H1 (cell line): ENCODE measurements around the gene UGT1A10. TPM values are rescaled to one million over a fixed set of nuclear protein-coding genes. Genes with fewer than 3 reads are reported as not detected.

Source experiments
- CTCF ChIA-PET: fragments of 300-600 bp; sonication (Branson Sonifier 250); formaldehyde crosslinking; loops from one replicate; lab custom pipeline; 2021; ENCODE audit not compliant: partially characterized antibody; lab: Charles Lee
- POLR2A ChIA-PET: fragments of 300-600 bp; sonication (Branson Sonifier 250); formaldehyde crosslinking; loops from one replicate; lab custom pipeline; 2021; ENCODE audit warnings: inconsistent platforms; ENCODE audit not compliant: partially characterized antibody; lab: Charles Lee
- DNase-seq, 2 experiments: peaks; one replicate each; pipeline versions ENCODE4 v3.0.0 to v3.0.0-alpha.2; 2010 to 2022; ENCODE audit warnings: low spot score in 2 of 2, low read depth in 1 of 2, mixed read lengths in 1 of 2
- FAIRE-seq: peaks from 2 replicates; lab custom pipeline; 2011; peaks lifted over from hg19 to GRCh38; lab: Jason Lieb, UNC
- H2AFZ ChIP-seq: 2 replicates; pipeline ENCODE4 v1.8.1; 2012; ENCODE audit warnings: low read length, inconsistent platforms
- H2AK5ac ChIP-seq: 2 replicates; pipeline ENCODE4 v1.6.1; 2013; ENCODE audit warnings: low read depth, low read length
- H2BK120ac ChIP-seq: replicated peaks from 2 replicates; pipeline ENCODE3; 2013; ENCODE audit warnings: low read depth, low read length, inconsistent platforms
- H2BK12ac ChIP-seq: 2 replicates; pipeline ENCODE4 v1.6.1; 2013; ENCODE audit warnings: low read depth, low read length
- H2BK15ac ChIP-seq: 2 replicates; pipeline ENCODE4 v1.6.1; 2013; ENCODE audit warnings: low read length
- H2BK20ac ChIP-seq: 2 replicates; pipeline ENCODE4 v1.6.1; 2013; ENCODE audit warnings: low read length
- H2BK5ac ChIP-seq: 2 replicates; pipeline ENCODE4 v1.6.1; 2013; ENCODE audit warnings: low read depth, low read length
- H3K14ac ChIP-seq: 2 replicates; pipeline ENCODE4 v1.6.1; 2013; ENCODE audit warnings: inconsistent platforms; ENCODE audit not compliant: insufficient read length
- H3K18ac ChIP-seq: 2 replicates; pipeline ENCODE4 v1.6.1; 2013; ENCODE audit warnings: low read length; ENCODE audit errors: extremely low read depth
- H3K23ac ChIP-seq: 2 replicates; pipeline ENCODE4 v1.6.1; 2013; ENCODE audit warnings: inconsistent platforms; ENCODE audit not compliant: insufficient read length
- H3K23me2 ChIP-seq: 2 replicates; pipeline ENCODE4 v1.6.1; 2013; ENCODE audit warnings: low read depth, low read length
- H3K27ac ChIP-seq: 2 replicates; pipeline ENCODE4 v1.6.1; 2011; ENCODE audit warnings: low read depth, low read length, inconsistent platforms
- H3K27me3 ChIP-seq, 4 experiments: replicated peaks in 1 of 4; 1 replicate in 1 of 4; 2 replicates in 3 of 4; pipeline versions ENCODE4 v1.6.1 to v1.8.1; 2011 to 2013; ENCODE audit warnings: low read length in 3 of 4, mild to moderate bottlenecking in 3 of 4, inconsistent platforms in 2 of 4, mixed read lengths in 2 of 4, moderate library complexity in 1 of 4; ENCODE audit not compliant: control insufficient read depth in 3 of 4, insufficient read depth in 3 of 4; ENCODE audit errors: extremely low read depth in 1 of 4
- H3K36me3 ChIP-seq, 4 experiments: 2 replicates each; pipeline versions ENCODE4 v1.6.1 to v1.8.1; 2011 to 2013; ENCODE audit warnings: mild to moderate bottlenecking in 4 of 4, low read length in 3 of 4, moderate library complexity in 2 of 4, control low read depth in 1 of 4, inconsistent platforms in 1 of 4; ENCODE audit not compliant: insufficient read depth in 4 of 4, control insufficient read depth in 2 of 4
- H3K4ac ChIP-seq: replicated peaks from 2 replicates; pipeline ENCODE3; 2013; ENCODE audit warnings: low read length, low read depth, mixed read lengths, inconsistent platforms; ENCODE audit not compliant: insufficient read length
- H3K4me1 ChIP-seq, 4 experiments: replicated peaks in 1 of 4; 1 replicate in 1 of 4; 2 replicates in 3 of 4; pipeline versions ENCODE4 v1.6.1 to v1.8.1; 2011 to 2013; ENCODE audit warnings: low read length in 3 of 4, inconsistent platforms in 2 of 4, mixed read lengths in 1 of 4; ENCODE audit not compliant: insufficient read depth in 4 of 4, control insufficient read depth in 3 of 4
- H3K4me2 ChIP-seq, 2 experiments: 2 replicates each; pipeline versions ENCODE4 v1.6.1 to v1.8.1; 2011 to 2013; ENCODE audit warnings: low read depth in 2 of 2, low read length in 2 of 2, control low read depth in 1 of 2, inconsistent platforms in 1 of 2, mild to moderate bottlenecking in 1 of 2; ENCODE audit not compliant: insufficient read depth in 1 of 2
- H3K4me3 ChIP-seq, 4 experiments: fragments of 200-600, 300-600 bp in 1 of 4; sonication (generic), shearing (Covaris generic), sonication (Bioruptor Twin) in 1 of 4; 2 replicates each; pipeline versions ENCODE4 v1.5.1 to v1.8.1; 2011 to 2016; ENCODE audit warnings: low read length in 4 of 4, low read depth in 3 of 4, control low read depth in 2 of 4, inconsistent platforms in 2 of 4, mild to moderate bottlenecking in 2 of 4, mixed read lengths in 1 of 4, moderate library complexity in 1 of 4; ENCODE audit not compliant: insufficient read depth in 2 of 4; ENCODE audit errors: extremely low read depth in 1 of 4
- H3K56ac ChIP-seq: replicated peaks from 2 replicates; pipeline ENCODE3; 2013; ENCODE audit warnings: low read depth, mild to moderate bottlenecking, mixed read lengths, low read length, inconsistent platforms; ENCODE audit not compliant: insufficient read length
- H3K79me1 ChIP-seq: 2 replicates; pipeline ENCODE4 v1.6.1; 2013; ENCODE audit warnings: low read depth, low read length, control low read depth
- H3K79me2 ChIP-seq, 2 experiments: 2 replicates each; pipeline versions ENCODE4 v1.6.1 to v1.8.1; 2012 to 2013; ENCODE audit warnings: low read length in 2 of 2, mild to moderate bottlenecking in 2 of 2, inconsistent platforms in 1 of 2; ENCODE audit not compliant: insufficient read depth in 2 of 2, control insufficient read depth in 1 of 2
- H3K9ac ChIP-seq, 4 experiments: replicated peaks in 1 of 4; 1 replicate in 1 of 4; 2 replicates in 3 of 4; pipeline versions ENCODE4 v1.6.1 to v1.8.1; 2011 to 2013; ENCODE audit warnings: low read depth in 3 of 4, low read length in 3 of 4, control low read depth in 2 of 4, mild to moderate bottlenecking in 2 of 4, moderate library complexity in 2 of 4, inconsistent platforms in 1 of 4; ENCODE audit errors: extremely low read depth in 1 of 4
- H3K9me3 ChIP-seq, 2 experiments: 2 replicates each; pipeline versions ENCODE4 v1.6.1 to v1.8.1; 2012 to 2013; ENCODE audit warnings: mild to moderate bottlenecking in 2 of 2, moderate library complexity in 2 of 2, control low read depth in 1 of 2, inconsistent platforms in 1 of 2, low read depth in 1 of 2, low read length in 1 of 2, mixed read lengths in 1 of 2; ENCODE audit not compliant: insufficient read depth in 2 of 2
- H4K20me1 ChIP-seq, 2 experiments: replicated peaks in 1 of 2; 2 replicates each; pipeline versions ENCODE3 to v1.8.1; 2011 to 2013; ENCODE audit warnings: inconsistent platforms in 2 of 2, low read length in 2 of 2, mild to moderate bottlenecking in 1 of 2; ENCODE audit not compliant: insufficient read depth in 2 of 2, control insufficient read depth in 1 of 2
- H4K5ac ChIP-seq: 2 replicates; pipeline ENCODE4 v1.6.1; 2013; ENCODE audit warnings: low read length, low read depth, mixed read lengths, inconsistent platforms; ENCODE audit not compliant: insufficient read length
- H4K8ac ChIP-seq: 2 replicates; pipeline ENCODE4 v1.8.0; 2013; ENCODE audit warnings: mild to moderate bottlenecking, moderate library complexity, low read length, inconsistent platforms; ENCODE audit not compliant: insufficient read depth; ENCODE audit errors: extremely low read depth
- H4K91ac ChIP-seq: replicated peaks from 2 replicates; pipeline ENCODE3; 2013; ENCODE audit warnings: low read length, mixed read lengths, inconsistent platforms; ENCODE audit not compliant: insufficient read length
- ATF3 ChIP-seq: IDR thresholded peaks from 2 replicates; pipeline ENCODE4 v1.6.1; 2011; ENCODE audit warnings: low read depth, mild to moderate bottlenecking, low read length; ENCODE audit not compliant: insufficient read depth
- BRCA1 ChIP-seq: IDR thresholded peaks from 2 replicates; pipeline ENCODE4 v1.6.1; 2012; ENCODE audit warnings: low read depth, low read length, improper control_type of control experiment
- CBX8 ChIP-seq: fragments of 300-800, 300-1000 bp; sonication (generic); IDR thresholded peaks from 2 replicates; pipeline ENCODE4 v1.7.1; 2016; ENCODE audit warnings: low read depth, low read length, borderline replicate concordance
- CEBPB ChIP-seq: IDR thresholded peaks from 2 replicates; pipeline ENCODE4 v1.6.1; 2012; ENCODE audit warnings: low read depth, low read length
- E2F6 ChIP-seq: IDR thresholded peaks from 2 replicates; pipeline ENCODE4 v1.6.1; 2012; ENCODE audit warnings: inconsistent platforms
- EGR1 ChIP-seq: IDR thresholded peaks from 2 replicates; pipeline ENCODE4 v1.6.1; 2011; ENCODE audit warnings: low read depth, low read length, borderline replicate concordance
- HDAC2 ChIP-seq, 2 experiments: fragments of 300-600 bp in 1 of 2; sonication (generic) in 1 of 2; IDR thresholded peaks; 2 replicates each; pipeline ENCODE4 v1.6.1; 2011 to 2012; ENCODE audit warnings: low read depth in 2 of 2, low read length in 2 of 2, mild to moderate bottlenecking in 2 of 2, moderate library complexity in 2 of 2, borderline replicate concordance in 1 of 2, inconsistent platforms in 1 of 2
- SRF ChIP-seq: IDR thresholded peaks from 2 replicates; pipeline ENCODE4 v1.6.1; 2011; ENCODE audit warnings: mild to moderate bottlenecking, low read depth, low read length, moderate library complexity
- SUZ12 ChIP-seq: fragments of 200-600 bp; sonication (generic); IDR thresholded peaks from 2 replicates; pipeline ENCODE4 v1.6.1; 2012; ENCODE audit warnings: mild to moderate bottlenecking, inconsistent platforms, low read length, moderate library complexity, mixed read lengths
- TBP ChIP-seq: IDR thresholded peaks from 2 replicates; pipeline ENCODE4 v1.6.1; 2011; ENCODE audit warnings: low read depth, low read length, improper control_type of control experiment
- TCF12 ChIP-seq: IDR thresholded peaks from 2 replicates; pipeline ENCODE4 v1.6.1; 2011; ENCODE audit warnings: low read depth, mild to moderate bottlenecking, low read length
- TEAD4 ChIP-seq: IDR thresholded peaks from 2 replicates; pipeline ENCODE4 v1.6.1; 2012; ENCODE audit warnings: low read depth, low read length, inconsistent platforms, mixed read lengths
- YY1 ChIP-seq: IDR thresholded peaks from 2 replicates; pipeline ENCODE4 v1.6.1; 2011; ENCODE audit warnings: low read depth, mild to moderate bottlenecking, low read length
- polyA plus RNA-seq, 7 experiments: library from polyadenylated mRNA; depleted of rRNA in 3 of 7; stranded (reverse) in 5 of 7; unstranded in 2 of 7; fragments of >200 nt in 5 of 7; fragments of 200-250 nt in 2 of 7; gene quantifications; 1 replicate in 5 of 7; 2 replicates in 1 of 7; 4 replicates in 1 of 7; pipeline versions ENCODE4 v1.2.1 to v1.2.3, GENCODE V29; 2011 to 2013; ENCODE audit warnings: missing spikeins in 2 of 7, mixed read lengths in 2 of 7
- total RNA-seq: library from RNA; stranded (reverse); fragmentation: NEBNext Ultra II Directional; extraction: Animal tissue kit (Norgen Biotek cat#: 25700); gene quantifications from 2 replicates; pipeline ENCODE4 v1.2.1, GENCODE V29; 2021

Gene UGT1A10
- total and polyA plus RNA-seq, 2 of the 8 experiments (the other 6 are each of a cell fraction or from before 2014, with no cell fraction given) = not detected

GRCh38 chr2:233639860-233640259, 3.6 kb downstream of the UGT1A10 start:
- no peak overlapping the region for H3K4ac ChIP-seq
- H4K20me1 ChIP-seq = no peaks in the 10 kb centered on the region
- FAIRE-seq = no peak
- peaks cover 0 to 3% of the 10 kb centered on the region in 2 experiments; a peak in 3 of 4 replicates for H3K9me3 ChIP-seq
- H3K27ac ChIP-seq = no peak overlapping the region
- no peak overlapping the region for H2BK12ac ChIP-seq
- no peak for DNase-seq
- no peak overlapping the region for H3K56ac ChIP-seq
- no peak overlapping the region for H4K91ac ChIP-seq
- POLR2A ChIA-PET = no interaction called here
- no peak overlapping the region for H3K9ac ChIP-seq
- no peaks in the 10 kb centered on the region for H3K4me1 ChIP-seq
- H2BK20ac ChIP-seq = no peak overlapping the region
- H3K4me2 ChIP-seq = no peak overlapping the region
- no peak overlapping the region for H2AFZ ChIP-seq
- H3K18ac ChIP-seq = no peak overlapping the region
- no peak overlapping the region for H3K23ac ChIP-seq
- H2BK5ac ChIP-seq = no peak overlapping the region
- H3K27me3 ChIP-seq = no peaks in the 10 kb centered on the region
- no peak overlapping the region for H2BK120ac ChIP-seq
- H4K5ac ChIP-seq = no peak overlapping the region
- no peak overlapping the region for H4K8ac ChIP-seq
- TF ChIP-seq EGR1 (no peak), ATF3 (no peak), SRF (no peak), SUZ12 (no peak), TEAD4 (no peak), BRCA1 (no peak), YY1 (no peak), TCF12 (no peak), CEBPB (no peak), TBP (no peak), CBX8 (no peak), HDAC2 (IDR thresholded peaks at IDR 0.05; ENCODE audit: borderline replicate concordance in 1 of 2, low read depth in 2 of 2, low read length in 2 of 2) (no peak), E2F6 (no peak)
- no peak overlapping the region for H2AK5ac ChIP-seq
- no peaks in the 10 kb centered on the region for H3K36me3 ChIP-seq
- H2BK15ac ChIP-seq = no peak overlapping the region
- no peaks in the 10 kb centered on the region for H3K79me2 ChIP-seq
- no peaks in the 10 kb centered on the region for H3K23me2 ChIP-seq
- H3K79me1 ChIP-seq = no peaks in the 10 kb centered on the region
- CTCF ChIA-PET = no interaction called here
- H3K4me3 ChIP-seq = no peak overlapping the region
- H3K14ac ChIP-seq = no peak overlapping the region
